ENCODE data around the gene TPSG1.

TPSG1 gene

GRCh38 chr16:1177053-1177452, 48.0 kb downstream of the TPSG1 start:
- no peak for DNase-seq
- Histone ChIP-seq H2AK5ac (ENCODE audit: low read length) (no peak overlapping the region), H3K79me1 (ENCODE audit: low read length) (no peaks in the 10 kb centered on the region), H3K4me1 (ENCODE audit: control insufficient read depth, low read depth, low read length) (no peaks in the 10 kb centered on the region), H3K4me2 (ENCODE audit: low read length) (no peak overlapping the region), H3K79me2 (ENCODE audit: control insufficient read depth, insufficient read depth, low read length) (no peaks in the 10 kb centered on the region), H3K23ac (ENCODE audit: low read length) (no peak overlapping the region), H3K4me3 (ENCODE audit: low read length) (no peak overlapping the region), H3K18ac (ENCODE audit: low read length) (no peak overlapping the region), H2BK15ac (replicated peaks; ENCODE audit: low read depth) (no peak overlapping the region), H3K56ac (ENCODE audit: low read length) (no peak overlapping the region), H3K27me3 (ENCODE audit: insufficient read depth, low read length, poor library complexity) (no peaks in the 10 kb centered on the region), H3K4ac (ENCODE audit: low read depth, low read length) (no peak overlapping the region), H4K5ac (ENCODE audit: low read length) (no peak overlapping the region), H4K8ac (ENCODE audit: low read depth, low read length) (no peak overlapping the region), H2BK120ac (ENCODE audit: low read depth, low read length) (no peak overlapping the region), H2BK5ac (ENCODE audit: low read length) (no peak overlapping the region), H3K9ac (ENCODE audit: low read length) (no peak overlapping the region), H3K36me3 (ENCODE audit: control insufficient read depth, insufficient read depth, low read length) (no peaks in the 10 kb centered on the region), H3K27ac (ENCODE audit: low read depth, low read length) (no peak overlapping the region)
- WGBS (ENCODE audit: extremely low coverage, insufficient coverage, low lambda C conversion rate), result no CpG with 5 or more reads among the region's 19 CpGs

- Histone ChIP-seq H3K36me3 (ENCODE audit: control insufficient read depth, insufficient read depth, low read length) (no peaks in the 10 kb centered on the region), H3K9ac (ENCODE audit: low read length) (no peak overlapping the region), H3K56ac (ENCODE audit: low read length) (no peak overlapping the region), H4K8ac (ENCODE audit: low read depth, low read length) (no peak overlapping the region), H2BK15ac (replicated peaks; ENCODE audit: low read depth) (no peak overlapping the region), H3K79me2 (ENCODE audit: control insufficient read depth, insufficient read depth, low read length) (no peaks in the 10 kb centered on the region), H3K4me1 (ENCODE audit: control insufficient read depth, low read depth, low read length) (no peaks in the 10 kb centered on the region), H2BK120ac (ENCODE audit: low read depth, low read length) (no peak overlapping the region), H3K18ac (ENCODE audit: low read length) (no peak overlapping the region), H3K23ac (ENCODE audit: low read length) (no peak overlapping the region), H3K4ac (ENCODE audit: low read depth, low read length) (no peak overlapping the region), H2BK5ac (ENCODE audit: low read length) (no peak overlapping the region), H4K5ac (ENCODE audit: low read length) (no peak overlapping the region), H3K4me2 (ENCODE audit: low read length) (no peak overlapping the region), H2AK5ac (ENCODE audit: low read length) (no peak overlapping the region), H3K79me1 (ENCODE audit: low read length) (no peaks in the 10 kb centered on the region), H3K4me3 (ENCODE audit: low read length) (no peak overlapping the region), H3K27ac (ENCODE audit: low read depth, low read length) (no peak overlapping the region), H3K27me3 (ENCODE audit: insufficient read depth, low read length, poor library complexity) (no peaks in the 10 kb centered on the region)
- no CpG with 5 or more reads among the region's 24 CpGs for WGBS (ENCODE audit: extremely low coverage, insufficient coverage, low lambda C conversion rate)
- DNase-seq, result no peak
Observed at GRCh38 chr16:1176280-1176897, 48.7 kb downstream of the TPSG1 start.

GRCh38 chr16:1175566-1176279, 49.3 kb downstream of the TPSG1 start:
- H2AK5ac ChIP-seq (ENCODE audit: low read length), result no peak overlapping the region
- H3K23ac ChIP-seq (ENCODE audit: low read length), result no peak overlapping the region
- H3K4me2 ChIP-seq (ENCODE audit: low read length), result no peak overlapping the region
- no peaks in the 10 kb centered on the region for H3K27me3 ChIP-seq (ENCODE audit: insufficient read depth, low read length, poor library complexity)
- no peak overlapping the region for H3K9ac ChIP-seq (ENCODE audit: low read length)
- H3K27ac ChIP-seq (ENCODE audit: low read depth, low read length), result no peak overlapping the region
- no peak overlapping the region for H3K18ac ChIP-seq (ENCODE audit: low read length)
- no peak overlapping the region for H2BK5ac ChIP-seq (ENCODE audit: low read length)
- no peaks in the 10 kb centered on the region for H3K79me2 ChIP-seq (ENCODE audit: control insufficient read depth, insufficient read depth, low read length)
- H3K4me3 ChIP-seq (ENCODE audit: low read length), result no peak overlapping the region
- WGBS (ENCODE audit: extremely low coverage, insufficient coverage, low lambda C conversion rate), result no CpG with 5 or more reads among the region's 29 CpGs
- no peak for DNase-seq
- H3K4ac ChIP-seq (ENCODE audit: low read depth, low read length), result no peak overlapping the region
- H4K5ac ChIP-seq (ENCODE audit: low read length), result no peak overlapping the region
- H2BK15ac ChIP-seq (replicated peaks; ENCODE audit: low read depth), result no peak overlapping the region
- H2BK120ac ChIP-seq (ENCODE audit: low read depth, low read length), result no peak overlapping the region
- no peak overlapping the region for H4K8ac ChIP-seq (ENCODE audit: low read depth, low read length)
- H3K79me1 ChIP-seq (ENCODE audit: low read length), result no peaks in the 10 kb centered on the region
- H3K36me3 ChIP-seq (ENCODE audit: control insufficient read depth, insufficient read depth, low read length), result no peaks in the 10 kb centered on the region
- no peaks in the 10 kb centered on the region for H3K4me1 ChIP-seq (ENCODE audit: control insufficient read depth, low read depth, low read length)
- H3K56ac ChIP-seq (ENCODE audit: low read length), result no peak overlapping the region

- no peak overlapping the region for H4K8ac ChIP-seq (ENCODE audit: low read depth, low read length)
- no peaks in the 10 kb centered on the region for H3K79me1 ChIP-seq (ENCODE audit: low read length)
- H2BK15ac ChIP-seq (replicated peaks; ENCODE audit: low read depth), result no peak overlapping the region
- WGBS (ENCODE audit: extremely low coverage, insufficient coverage, low lambda C conversion rate), result no CpG with 5 or more reads among the region's 38 CpGs
- no peak for DNase-seq
- no peak overlapping the region for H3K4me2 ChIP-seq (ENCODE audit: low read length)
- H2BK5ac ChIP-seq (ENCODE audit: low read length), result no peak overlapping the region
- H2AK5ac ChIP-seq (ENCODE audit: low read length), result no peak overlapping the region
- H3K23ac ChIP-seq (ENCODE audit: low read length), result no peak overlapping the region
- H3K56ac ChIP-seq (ENCODE audit: low read length), result no peak overlapping the region
- H2BK120ac ChIP-seq (ENCODE audit: low read depth, low read length), result no peak overlapping the region
- H3K27me3 ChIP-seq (ENCODE audit: insufficient read depth, low read length, poor library complexity), result no peaks in the 10 kb centered on the region
- no peak overlapping the region for H3K4ac ChIP-seq (ENCODE audit: low read depth, low read length)
- H3K79me2 ChIP-seq (ENCODE audit: control insufficient read depth, insufficient read depth, low read length), result no peaks in the 10 kb centered on the region
- no peaks in the 10 kb centered on the region for H3K4me1 ChIP-seq (ENCODE audit: control insufficient read depth, low read depth, low read length)
- no peak overlapping the region for H3K27ac ChIP-seq (ENCODE audit: low read depth, low read length)
- no peak overlapping the region for H3K4me3 ChIP-seq (ENCODE audit: low read length)
- no peaks in the 10 kb centered on the region for H3K36me3 ChIP-seq (ENCODE audit: control insufficient read depth, insufficient read depth, low read length)
- H3K18ac ChIP-seq (ENCODE audit: low read length), result no peak overlapping the region
- H3K9ac ChIP-seq (ENCODE audit: low read length), result no peak overlapping the region
- no peak overlapping the region for H4K5ac ChIP-seq (ENCODE audit: low read length)
Observed at GRCh38 chr16:1174477-1175357, 50.4 kb downstream of the TPSG1 start.

GRCh38 chr16:1173788-1174451, 51.1 kb downstream of the TPSG1 start:
- H4K8ac ChIP-seq (ENCODE audit: low read depth, low read length), result no peak overlapping the region
- no peaks in the 10 kb centered on the region for H3K27me3 ChIP-seq (ENCODE audit: insufficient read depth, low read length, poor library complexity)
- no peak overlapping the region for H2BK15ac ChIP-seq (replicated peaks; ENCODE audit: low read depth)
- no peak overlapping the region for H3K4me3 ChIP-seq (ENCODE audit: low read length)
- H3K18ac ChIP-seq (ENCODE audit: low read length), result no peak overlapping the region
- H3K27ac ChIP-seq (ENCODE audit: low read depth, low read length), result no peak overlapping the region
- H2AK5ac ChIP-seq (ENCODE audit: low read length), result no peak overlapping the region
- no peak overlapping the region for H2BK120ac ChIP-seq (ENCODE audit: low read depth, low read length)
- no peak overlapping the region for H3K4ac ChIP-seq (ENCODE audit: low read depth, low read length)
- no peaks in the 10 kb centered on the region for H3K4me1 ChIP-seq (ENCODE audit: control insufficient read depth, low read depth, low read length)
- no peak overlapping the region for H2BK5ac ChIP-seq (ENCODE audit: low read length)
- H3K56ac ChIP-seq (ENCODE audit: low read length), result no peak overlapping the region
- H3K23ac ChIP-seq (ENCODE audit: low read length), result no peak overlapping the region
- no peaks in the 10 kb centered on the region for H3K79me2 ChIP-seq (ENCODE audit: control insufficient read depth, insufficient read depth, low read length)
- no peaks in the 10 kb centered on the region for H3K79me1 ChIP-seq (ENCODE audit: low read length)
- WGBS (ENCODE audit: extremely low coverage, insufficient coverage, low lambda C conversion rate), result no CpG with 5 or more reads among the region's 14 CpGs
- H3K36me3 ChIP-seq (ENCODE audit: control insufficient read depth, insufficient read depth, low read length), result no peaks in the 10 kb centered on the region
- no peak overlapping the region for H3K4me2 ChIP-seq (ENCODE audit: low read length)
- no peak for DNase-seq
- H4K5ac ChIP-seq (ENCODE audit: low read length), result no peak overlapping the region
- no peak overlapping the region for H3K9ac ChIP-seq (ENCODE audit: low read length)
